HepG2 (cell line): Measurements from ENCODE around the gene POU3F3. TPM values are rescaled to one million over a fixed set of nuclear protein-coding genes. Genes with fewer than 3 reads are reported as not detected.

Experiments
- ATAC-seq: fragments of 200-7000 bp; cut with Tn5 transposase; 3 replicates; pipeline ENCODE4 v1.9.1; 2020; ENCODE audit warnings: mild to moderate bottlenecking, moderate library complexity
- BruUV-seq: library from RNA; stranded (reverse); fragments of 400-500 nt; replicated peaks from 2 replicates; lab custom pipeline; 2021; lab: Mats Ljungman, UMichigan
- CTCF ChIA-PET: fragments of 300-600 bp; formaldehyde crosslinking; extraction: SDS; loops from one replicate; lab custom pipeline; 2021; ENCODE audit warnings: low total read pairs, inconsistent platforms, low intra/inter-chr PET ratio; lab: Yijun Ruan, JAX
- POLR2A ChIA-PET: fragments of 350-600 bp; sonication (Branson Sonifier 250); formaldehyde crosslinking; loops from one replicate; lab custom pipeline; 2020; ENCODE audit warnings: antibody characterized with exemption, inconsistent platforms; lab: Yijun Ruan, JAX
- DNase-seq: peaks from one replicate; pipeline ENCODE4 v3.0.0-alpha.2; 2015; ENCODE audit warnings: low spot score
- FAIRE-seq: peaks from 3 replicates; lab custom pipeline; 2011; peaks lifted over from hg19 to GRCh38; lab: Jason Lieb, UNC
- H2AFZ ChIP-seq: one replicate; pipeline ENCODE4 v1.6.1; 2011; ENCODE audit warnings: low read length, inconsistent platforms
- H3K27ac ChIP-seq: fragments of 300-600 bp; 3 replicates; pipeline ENCODE4 v1.8.0; 2011; ENCODE audit warnings: mixed run types, mild to moderate bottlenecking, mixed read lengths, low read length, inconsistent platforms; ENCODE audit not compliant: insufficient read depth; ENCODE audit errors: extremely low read length
- H3K27me3 ChIP-seq, 2 experiments: fragments of 200-600 bp in 1 of 2; 2 replicates in 1 of 2; 3 replicates in 1 of 2; pipeline versions ENCODE4 v1.6.0 to v1.8.0; 2011; ENCODE audit warnings: low read length in 2 of 2, mild to moderate bottlenecking in 2 of 2, moderate library complexity in 2 of 2, inconsistent platforms in 1 of 2; ENCODE audit not compliant: insufficient read depth in 2 of 2, control insufficient read depth in 1 of 2
- H3K36me3 ChIP-seq, 2 experiments: fragments of 200-600 bp in 1 of 2; replicated peaks in 1 of 2; 2 replicates in 1 of 2; 3 replicates in 1 of 2; pipeline versions ENCODE4 v1.5.1 to v1.8.0; 2011; ENCODE audit warnings: low read length in 2 of 2, inconsistent platforms in 1 of 2; ENCODE audit not compliant: insufficient read depth in 2 of 2, control insufficient read depth in 1 of 2
- H3K4me1 ChIP-seq: 2 replicates; pipeline ENCODE4 v1.5.1; 2012; ENCODE audit warnings: low read length, inconsistent platforms; ENCODE audit not compliant: insufficient read depth
- H3K4me2 ChIP-seq: 2 replicates; pipeline ENCODE4 v1.6.0; 2011; ENCODE audit warnings: low read depth, low read length, inconsistent platforms
- H3K4me3 ChIP-seq, 3 experiments: fragments of 200-600 bp in 1 of 3; sonication (generic), shearing (Covaris generic) in 1 of 3; replicated peaks in 1 of 3; 2 replicates each; pipeline ENCODE4 v1.5.1; 2011 to 2016; ENCODE audit warnings: low read length in 3 of 3, inconsistent platforms in 2 of 3, low read depth in 2 of 3, mild to moderate bottlenecking in 2 of 3, control low read depth in 1 of 3, mixed read lengths in 1 of 3; ENCODE audit not compliant: insufficient read depth in 1 of 3
- H3K79me2 ChIP-seq: one replicate; pipeline ENCODE4 v1.6.1; 2011; ENCODE audit warnings: low read length, inconsistent platforms; ENCODE audit not compliant: insufficient read depth
- H3K9ac ChIP-seq: 2 replicates; pipeline ENCODE4 v1.6.0; 2011; ENCODE audit warnings: mild to moderate bottlenecking, low read depth, low read length, inconsistent platforms; ENCODE audit not compliant: insufficient read depth
- H3K9me3 ChIP-seq: 2 replicates; pipeline ENCODE4 v1.5.1; 2012; ENCODE audit warnings: mild to moderate bottlenecking, low read length
- H4K20me1 ChIP-seq: 2 replicates; pipeline ENCODE4 v1.6.0; 2011; ENCODE audit warnings: inconsistent platforms, mild to moderate bottlenecking, low read length, moderate library complexity; ENCODE audit not compliant: insufficient read depth
- JDP2 ChIP-seq: sonication (generic); formaldehyde crosslinking; IDR thresholded peaks from 2 replicates; pipeline ENCODE4 v1.8.1; 2022; ENCODE audit warnings: missing genetic modification reagents, borderline replicate concordance
- KLF12 ChIP-seq: sonication (generic); formaldehyde crosslinking; IDR thresholded peaks from 2 replicates; pipeline ENCODE4 v1.4.0; 2020; ENCODE audit warnings: missing genetic modification reagents, borderline replicate concordance
- MIER2 ChIP-seq: IDR thresholded peaks from 2 replicates; pipeline ENCODE4 v1.6.1; 2016; ENCODE audit warnings: missing biosample characterization, missing genetic modification reagents
- POLR2A ChIP-seq, 2 experiments: IDR thresholded peaks; 2 replicates each; pipeline ENCODE4 v1.6.1; 2011; ENCODE audit warnings: low read depth in 2 of 2, low read length in 2 of 2, mild to moderate bottlenecking in 1 of 2, moderate library complexity in 1 of 2; ENCODE audit not compliant: insufficient read depth in 1 of 2
- SIX1 ChIP-seq: sonication (generic); formaldehyde crosslinking; IDR thresholded peaks from 2 replicates; pipeline ENCODE4 v1.4.0; 2020; ENCODE audit warnings: missing genetic modification reagents, borderline replicate concordance
- ZBTB8A ChIP-seq: sonication (generic); formaldehyde crosslinking; IDR thresholded peaks from 2 replicates; pipeline ENCODE4 v1.4.0; 2020; ENCODE audit warnings: mild to moderate bottlenecking, low read depth, missing genetic modification reagents, borderline replicate concordance
- ZNF143 ChIP-seq: sonication (generic); formaldehyde crosslinking; IDR thresholded peaks from 2 replicates; pipeline ENCODE4 v1.4.0; 2020; ENCODE audit warnings: missing genetic modification reagents
- ZNF180 ChIP-seq: sonication (generic); formaldehyde crosslinking; IDR thresholded peaks from 2 replicates; pipeline ENCODE4 v1.4.0; 2020; ENCODE audit warnings: low read depth, missing genetic modification reagents, borderline replicate concordance
- ZNF563 ChIP-seq: sonication (generic); formaldehyde crosslinking; IDR thresholded peaks from 2 replicates; pipeline ENCODE4 v1.8.0; 2022; ENCODE audit warnings: mild to moderate bottlenecking, moderate library complexity, missing genetic modification reagents
- ZNF720 ChIP-seq: sonication (generic); formaldehyde crosslinking; IDR thresholded peaks from 2 replicates; pipeline ENCODE4 v1.4.0; 2020; ENCODE audit warnings: missing genetic modification reagents
- WGBS: methylation state at CpG from one replicate; pipeline ENCODE4 v1.1.6; 2017; ENCODE audit warnings: low lambda C conversion rate; 5-methylcytosine and 5-hydroxymethylcytosine counted together
- in situ Hi-C: cut with HindIII; loops from 2 replicates; pipeline ENCODE4 v1.10.0; 2017; ENCODE audit warnings: low pct_unique_long_range_greater_than_20kb; ENCODE audit not compliant: extremely low pct_ligation_motif_present
- intact Hi-C: fragments of 100-400 bp; cut with micrococcal nuclease; formaldehyde crosslinking; loops from one replicate; pipeline ENCODE4 v1.10.0; 2022; ENCODE audit not compliant: unreplicated experiment
- polyA plus RNA-seq, 8 experiments: library from polyadenylated mRNA; depleted of rRNA in 3 of 8; stranded (reverse) in 7 of 8; unstranded in 1 of 8; fragments of >200 nt; fragmentation: Illumina TruSeq in 4 of 8; extraction: Trizol in 4 of 8; gene quantifications; 2 replicates each; pipeline versions ENCODE4 v1.2.1 to v1.2.3, GENCODE V29; 2011 to 2016; ENCODE audit warnings: low read depth in 4 of 8, missing spikeins in 1 of 8, mixed read lengths in 1 of 8; ENCODE audit not compliant: insufficient read depth in 1 of 8
- total RNA-seq, 5 experiments: library from RNA; depleted of rRNA; stranded (reverse); fragments of >200 nt; fragmentation: Illumina TruSeq; extraction: Trizol; gene quantifications; 2 replicates each; pipeline ENCODE4 v1.2.3, GENCODE V29; 2016; ENCODE audit warnings: low read depth in 1 of 5
- TF ChIP-seq, protein P1 (sequence below): sonication (generic); formaldehyde crosslinking; IDR thresholded peaks from 2 replicates; pipeline ENCODE4 v1.5.0; 2020; ENCODE audit warnings: mild to moderate bottlenecking, missing genetic modification reagents
- TF ChIP-seq, protein P2 (sequence below), 2 experiments: sonication (generic) in 1 of 2; formaldehyde crosslinking in 1 of 2; IDR thresholded peaks; 2 replicates each; pipeline versions ENCODE4 v1.6.1 to v1.9.0; 2014 to 2022; ENCODE audit warnings: antibody characterized with exemption in 1 of 2, borderline replicate concordance in 1 of 2, inconsistent platforms in 1 of 2, low read depth in 1 of 2, missing genetic modification reagents in 1 of 2
- TF ChIP-seq, protein P3 (sequence below): sonication (generic); formaldehyde crosslinking; IDR thresholded peaks from 2 replicates; pipeline ENCODE4 v1.9.0; 2021; ENCODE audit warnings: missing genetic modification reagents, borderline replicate concordance

The POU3F3 gene
- total and polyA plus RNA-seq, 2 of the 13 experiments (the other 11 are each of a cell fraction or from before 2014, with no cell fraction given): not detected

DNA sequence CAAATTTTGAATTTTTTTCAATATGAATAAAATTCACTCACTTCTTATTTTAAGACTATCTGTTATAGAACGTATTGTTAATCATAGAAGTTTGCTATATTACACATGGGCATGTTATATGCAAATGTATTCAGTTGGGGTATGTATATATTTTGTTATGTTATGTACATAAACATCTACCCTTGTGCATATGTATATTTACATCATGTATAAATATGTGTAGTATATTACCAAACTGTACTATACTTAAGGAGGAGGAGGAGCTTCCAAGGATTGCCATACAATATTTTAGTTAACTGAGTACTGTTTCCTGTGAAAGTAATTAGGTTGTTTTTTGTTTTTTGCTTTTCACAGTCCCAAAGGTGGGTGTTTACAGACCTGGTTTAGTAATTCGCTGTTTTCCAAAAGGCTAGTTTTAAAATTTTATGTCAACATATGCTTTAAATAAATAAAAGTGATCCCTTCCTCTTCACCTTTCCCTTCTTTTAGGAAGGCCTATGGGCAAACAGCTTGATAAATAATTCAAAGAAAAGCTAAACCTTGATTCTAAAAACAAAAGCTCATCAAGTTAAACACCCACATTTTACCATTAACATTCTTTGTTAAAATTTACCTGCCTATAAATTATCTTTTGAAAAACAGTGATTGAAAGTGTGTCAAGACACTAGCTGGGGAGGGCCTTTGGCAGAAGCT, 12.9 kb upstream of the POU3F3 start:
- no peak for DNase-seq
- 6% methylated on average over 2 of the region's 2 CpGs for WGBS
- ChIA-PET CTCF (no interaction called here), POLR2A (no interaction called here)
- Histone ChIP-seq H3K79me2 (no peaks in the 10 kb centered on the region), H3K9me3 (no peaks in the 10 kb centered on the region), H2AFZ (no peak overlapping the region), H3K27ac (no peak overlapping the region), H3K4me2 (no peak overlapping the region), H3K4me3 (no peak overlapping the region), H3K4me1 (no peaks in the 10 kb centered on the region), H4K20me1 (no peaks in the 10 kb centered on the region), H3K27me3 (peaks cover 5 to 28% of the 10 kb centered on the region in 2 experiments), H3K36me3 (no peaks in the 10 kb centered on the region), H3K9ac (no peak overlapping the region)
- TF ChIP-seq KLF12 (CRISPR knock-in tag) (no peak), ZNF180 (CRISPR knock-in tag) (no peak), JDP2 (CRISPR knock-in tag) (no peak), POLR2A (IDR thresholded peaks at IDR 0.05; ENCODE audit: insufficient read depth in 1 of 2, low read depth in 2 of 2, low read length in 2 of 2) (no peak), ZNF563 (no peak), ZNF143 (CRISPR knock-in tag) (no peak), MIER2 (CRISPR knock-in tag) (no peak), ZBTB8A (CRISPR knock-in tag) (no peak), SIX1 (CRISPR knock-in tag) (no peak), ZNF720 (CRISPR knock-in tag) (no peak)
- TF ChIP-seq, protein P1, sequence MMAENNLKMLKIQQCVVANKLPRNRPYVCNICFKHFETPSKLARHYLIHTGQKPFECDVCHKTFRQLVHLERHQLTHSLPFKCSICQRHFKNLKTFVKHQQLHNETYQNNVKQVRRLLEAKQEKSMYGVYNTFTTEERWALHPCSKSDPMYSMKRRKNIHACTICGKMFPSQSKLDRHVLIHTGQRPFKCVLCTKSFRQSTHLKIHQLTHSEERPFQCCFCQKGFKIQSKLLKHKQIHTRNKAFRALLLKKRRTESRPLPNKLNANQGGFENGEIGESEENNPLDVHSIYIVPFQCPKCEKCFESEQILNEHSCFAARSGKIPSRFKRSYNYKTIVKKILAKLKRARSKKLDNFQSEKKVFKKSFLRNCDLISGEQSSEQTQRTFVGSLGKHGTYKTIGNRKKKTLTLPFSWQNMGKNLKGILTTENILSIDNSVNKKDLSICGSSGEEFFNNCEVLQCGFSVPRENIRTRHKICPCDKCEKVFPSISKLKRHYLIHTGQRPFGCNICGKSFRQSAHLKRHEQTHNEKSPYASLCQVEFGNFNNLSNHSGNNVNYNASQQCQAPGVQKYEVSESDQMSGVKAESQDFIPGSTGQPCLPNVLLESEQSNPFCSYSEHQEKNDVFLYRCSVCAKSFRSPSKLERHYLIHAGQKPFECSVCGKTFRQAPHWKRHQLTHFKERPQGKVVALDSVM (CRISPR knock-in tag): no peak
- TF ChIP-seq, protein P2, sequence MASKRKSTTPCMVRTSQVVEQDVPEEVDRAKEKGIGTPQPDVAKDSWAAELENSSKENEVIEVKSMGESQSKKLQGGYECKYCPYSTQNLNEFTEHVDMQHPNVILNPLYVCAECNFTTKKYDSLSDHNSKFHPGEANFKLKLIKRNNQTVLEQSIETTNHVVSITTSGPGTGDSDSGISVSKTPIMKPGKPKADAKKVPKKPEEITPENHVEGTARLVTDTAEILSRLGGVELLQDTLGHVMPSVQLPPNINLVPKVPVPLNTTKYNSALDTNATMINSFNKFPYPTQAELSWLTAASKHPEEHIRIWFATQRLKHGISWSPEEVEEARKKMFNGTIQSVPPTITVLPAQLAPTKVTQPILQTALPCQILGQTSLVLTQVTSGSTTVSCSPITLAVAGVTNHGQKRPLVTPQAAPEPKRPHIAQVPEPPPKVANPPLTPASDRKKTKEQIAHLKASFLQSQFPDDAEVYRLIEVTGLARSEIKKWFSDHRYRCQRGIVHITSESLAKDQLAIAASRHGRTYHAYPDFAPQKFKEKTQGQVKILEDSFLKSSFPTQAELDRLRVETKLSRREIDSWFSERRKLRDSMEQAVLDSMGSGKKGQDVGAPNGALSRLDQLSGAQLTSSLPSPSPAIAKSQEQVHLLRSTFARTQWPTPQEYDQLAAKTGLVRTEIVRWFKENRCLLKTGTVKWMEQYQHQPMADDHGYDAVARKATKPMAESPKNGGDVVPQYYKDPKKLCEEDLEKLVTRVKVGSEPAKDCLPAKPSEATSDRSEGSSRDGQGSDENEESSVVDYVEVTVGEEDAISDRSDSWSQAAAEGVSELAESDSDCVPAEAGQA (IDR thresholded peaks at IDR 0.05; ENCODE audit: low read depth): no peak
- TF ChIP-seq, protein P2 (CRISPR knock-in tag; IDR thresholded peaks at IDR 0.05; ENCODE audit: borderline replicate concordance): no peak
- TF ChIP-seq, protein P3, sequence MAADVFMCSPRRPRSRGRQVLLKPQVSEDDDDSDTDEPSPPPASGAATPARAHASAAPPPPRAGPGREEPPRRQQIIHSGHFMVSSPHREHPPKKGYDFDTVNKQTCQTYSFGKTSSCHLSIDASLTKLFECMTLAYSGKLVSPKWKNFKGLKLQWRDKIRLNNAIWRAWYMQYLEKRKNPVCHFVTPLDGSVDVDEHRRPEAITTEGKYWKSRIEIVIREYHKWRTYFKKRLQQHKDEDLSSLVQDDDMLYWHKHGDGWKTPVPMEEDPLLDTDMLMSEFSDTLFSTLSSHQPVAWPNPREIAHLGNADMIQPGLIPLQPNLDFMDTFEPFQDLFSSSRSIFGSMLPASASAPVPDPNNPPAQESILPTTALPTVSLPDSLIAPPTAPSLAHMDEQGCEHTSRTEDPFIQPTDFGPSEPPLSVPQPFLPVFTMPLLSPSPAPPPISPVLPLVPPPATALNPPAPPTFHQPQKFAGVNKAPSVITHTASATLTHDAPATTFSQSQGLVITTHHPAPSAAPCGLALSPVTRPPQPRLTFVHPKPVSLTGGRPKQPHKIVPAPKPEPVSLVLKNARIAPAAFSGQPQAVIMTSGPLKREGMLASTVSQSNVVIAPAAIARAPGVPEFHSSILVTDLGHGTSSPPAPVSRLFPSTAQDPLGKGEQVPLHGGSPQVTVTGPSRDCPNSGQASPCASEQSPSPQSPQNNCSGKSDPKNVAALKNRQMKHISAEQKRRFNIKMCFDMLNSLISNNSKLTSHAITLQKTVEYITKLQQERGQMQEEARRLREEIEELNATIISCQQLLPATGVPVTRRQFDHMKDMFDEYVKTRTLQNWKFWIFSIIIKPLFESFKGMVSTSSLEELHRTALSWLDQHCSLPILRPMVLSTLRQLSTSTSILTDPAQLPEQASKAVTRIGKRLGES (CRISPR knock-in tag): no peak
- FAIRE-seq: no peak
- BruUV-seq: no TSS peak
- no peak for ATAC-seq
- in situ Hi-C loops (no loop called here), intact Hi-C loops (no loop called here)
